Cardiac fibroblast (primary cell): ENCODE data around the gene CLSTN2.

ENCODE experiments used
- DNase-seq, 2 donors: peaks; one replicate each; pipeline versions ENCODE4 v3.0.0 to v3.0.0-alpha.2; 2010; ENCODE audit warnings: low read depth in 2 of 2
- H3K4me3 ChIP-seq, 2 donors: replicated peaks in 1 of 2; 1 replicate in 1 of 2; 2 replicates in 1 of 2; pipeline ENCODE4 v1.5.1; 2011; ENCODE audit warnings: low read depth in 2 of 2, low read length in 2 of 2, mild to moderate bottlenecking in 2 of 2, moderate library complexity in 1 of 2
- CTCF ChIP-seq: IDR thresholded peaks from one replicate; pipeline ENCODE4 v1.5.1; 2011; ENCODE audit warnings: low read depth, mild to moderate bottlenecking, low read length, inconsistent platforms

The CLSTN2 gene

GRCh38 chr3:140258222-140258724 lies 323.3 kb downstream of the CLSTN2 start:
- H3K4me3 ChIP-seq: no peak overlapping the region
- DNase-seq: peak; percentile 5 to 7
- no peak for TF ChIP-seq CTCF

GRCh38 chr3:140265302-140265701 lies 330.3 kb downstream of the CLSTN2 start:
- no peak for DNase-seq

GRCh38 chr3:140268103-140268502 lies 333.1 kb downstream of the CLSTN2 start:
- no peak for DNase-seq
- no peak overlapping the region for H3K4me3 ChIP-seq
- TF ChIP-seq CTCF: no peak

More at GRCh38 chr3:140265302-140265701, 330.3 kb downstream of the CLSTN2 start:
- TF ChIP-seq CTCF: no peak
- H3K4me3 ChIP-seq: no peak overlapping the region

GRCh38 chr3:140268610-140269009 lies 333.6 kb downstream of the CLSTN2 start:
- H3K4me3 ChIP-seq: no peak overlapping the region
- DNase-seq: no peak
- TF ChIP-seq CTCF: no peak

- no peak for DNase-seq
These were observed 335.3 kb downstream of the CLSTN2 start for GRCh38 chr3:140270329-140270728.

GRCh38 chr3:140273542-140274195 lies 338.7 kb downstream of the CLSTN2 start:
- peak in 1 of 2 donors; percentile 18 for DNase-seq
- no peak overlapping the region for H3K4me3 ChIP-seq
- TF ChIP-seq CTCF: no peak

More at GRCh38 chr3:140270329-140270728, 335.3 kb downstream of the CLSTN2 start:
- no peak overlapping the region for H3K4me3 ChIP-seq
- TF ChIP-seq CTCF: no peak
